Measurements from ENCODE around the gene MGAT3.
"Not testable (repeated sequence)": the region's sequence is repeated elsewhere in the genome, so short reads cannot be mapped to it uniquely, and the experiment has no call there.

Gene MGAT3

GRCh38 chr22:39409516-39410029, 47.2 kb upstream of the MGAT3 start:
- H3K4me3 ChIP-seq (replicated peaks; ENCODE audit: insufficient read depth, low read length): no peak overlapping the region
- H3K27ac ChIP-seq (replicated peaks): peak overlapping the region; percentile 85
- H3K27me3 ChIP-seq (ENCODE audit: insufficient read depth, poor library complexity, severe bottlenecking): no peaks in the 10 kb centered on the region
- no peak for TF ChIP-seq GABPA (IDR thresholded peaks at IDR 0.05; ENCODE audit: low read depth)
- TF ChIP-seq REST (IDR thresholded peaks at IDR 0.05; ENCODE audit: insufficient replicate concordance, low read depth): no peak
- DNase-seq (ENCODE audit: low read depth in 1 of 2, low spot score in 1 of 2): no peak

GRCh38 chr22:39410264-39410663, 46.5 kb upstream of the MGAT3 start:
- H3K4me3 ChIP-seq (replicated peaks; ENCODE audit: insufficient read depth, low read length): no peak overlapping the region
- H3K27ac ChIP-seq (replicated peaks): peak overlapping the region; percentile 85
- no peak for TF ChIP-seq REST (IDR thresholded peaks at IDR 0.05; ENCODE audit: insufficient replicate concordance, low read depth)
- TF ChIP-seq POLR2AphosphoS5 (IDR thresholded peaks at IDR 0.05; ENCODE audit: low read depth): no peak
- no peak for TF ChIP-seq GABPA (IDR thresholded peaks at IDR 0.05; ENCODE audit: low read depth)
- TF ChIP-seq SPI1 (IDR thresholded peaks at IDR 0.05; ENCODE audit: borderline replicate concordance, low read depth): no peak
- no peak for TF ChIP-seq CTCF (IDR thresholded peaks at IDR 0.05; ENCODE audit: insufficient read depth, low read length)
- no peaks in the 10 kb centered on the region for H3K27me3 ChIP-seq (ENCODE audit: insufficient read depth, poor library complexity, severe bottlenecking)
- no peak for DNase-seq (ENCODE audit: low read depth in 1 of 2, low spot score in 1 of 2)

- peak overlapping the region; percentile 85 for H3K27ac ChIP-seq (replicated peaks)
Observed at GRCh38 chr22:39411828-39412365, 44.9 kb upstream of the MGAT3 start.

GRCh38 chr22:39413204-39413603, 43.6 kb upstream of the MGAT3 start:
- DNase-seq (ENCODE audit: low read depth in 1 of 2, low spot score in 1 of 2); H3K4me3 ChIP-seq (replicated peaks; ENCODE audit: insufficient read depth, low read length); H3K27me3 ChIP-seq (ENCODE audit: insufficient read depth, poor library complexity, severe bottlenecking): not testable (repeated sequence)
- H3K27ac ChIP-seq (replicated peaks): peak overlapping the region; percentile 85

More at GRCh38 chr22:39411828-39412365, 44.9 kb upstream of the MGAT3 start:
- not testable (repeated sequence) for H3K4me3 ChIP-seq (replicated peaks; ENCODE audit: insufficient read depth, low read length); H3K27me3 ChIP-seq (ENCODE audit: insufficient read depth, poor library complexity, severe bottlenecking); DNase-seq (ENCODE audit: low read depth in 1 of 2, low spot score in 1 of 2)

GRCh38 chr22:39414377-39414776, 42.4 kb upstream of the MGAT3 start:
- Histone ChIP-seq H3K27ac (replicated peaks) (no peak overlapping the region), H3K4me3 (replicated peaks; ENCODE audit: insufficient read depth, low read length) (no peak overlapping the region), H3K27me3 (ENCODE audit: insufficient read depth, poor library complexity, severe bottlenecking) (no peaks in the 10 kb centered on the region)
- TF ChIP-seq CTCF (IDR thresholded peaks at IDR 0.05; ENCODE audit: insufficient read depth, low read length): no peak
- no peak for TF ChIP-seq SPI1 (IDR thresholded peaks at IDR 0.05; ENCODE audit: borderline replicate concordance, low read depth)
- TF ChIP-seq GABPA (IDR thresholded peaks at IDR 0.05; ENCODE audit: low read depth): no peak
- no peak for TF ChIP-seq POLR2AphosphoS5 (IDR thresholded peaks at IDR 0.05; ENCODE audit: low read depth)
- TF ChIP-seq REST (IDR thresholded peaks at IDR 0.05; ENCODE audit: insufficient replicate concordance, low read depth): no peak
- no peak for DNase-seq (ENCODE audit: low read depth in 1 of 2, low spot score in 1 of 2)
